Liver (tissue), 9 donors: ENCODE data around the gene FUBP3. TPM values are rescaled to one million over a fixed set of nuclear protein-coding genes. Genes with fewer than 3 reads are reported as not detected.

ENCODE experiments used
- DNase-seq: peaks from one replicate; pipeline ENCODE4 v3.0.0-alpha.2; 2017; ENCODE audit warnings: low spot score
- H3K27ac ChIP-seq, 2 donors: one replicate each; pipeline ENCODE4 v1.7.0; 2013; ENCODE audit warnings: inconsistent platforms in 2 of 2, low read length in 2 of 2, control low read depth in 1 of 2, low read depth in 1 of 2, mild to moderate bottlenecking in 1 of 2
- H3K27me3 ChIP-seq, 4 donors: one replicate each; pipeline versions ENCODE4 v1.6.1 to v1.7.0; 2013; ENCODE audit warnings: low read length in 3 of 4, inconsistent platforms in 1 of 4, mild to moderate bottlenecking in 1 of 4, moderate library complexity in 1 of 4; ENCODE audit not compliant: control insufficient read depth in 4 of 4, insufficient read depth in 4 of 4
- H3K36me3 ChIP-seq, 4 donors: one replicate each; pipeline versions ENCODE4 v1.6.1 to v1.7.0; 2013; ENCODE audit warnings: low read length in 3 of 4, mild to moderate bottlenecking in 3 of 4, low read depth in 1 of 4, moderate library complexity in 1 of 4; ENCODE audit not compliant: control insufficient read depth in 4 of 4, insufficient read depth in 3 of 4
- H3K4me1 ChIP-seq, 4 donors: one replicate each; pipeline versions ENCODE4 v1.6.1 to v1.7.0; 2013; ENCODE audit warnings: low read length in 3 of 4, mild to moderate bottlenecking in 3 of 4, moderate library complexity in 1 of 4; ENCODE audit not compliant: control insufficient read depth in 4 of 4, insufficient read depth in 4 of 4
- H3K4me3 ChIP-seq, 3 donors: one replicate each; pipeline versions ENCODE4 v1.6.1 to v1.7.0; 2013; ENCODE audit warnings: low read length in 3 of 3, control low read depth in 1 of 3, low read depth in 1 of 3, mild to moderate bottlenecking in 1 of 3
- H3K9ac ChIP-seq, 2 donors: one replicate each; pipeline ENCODE4 v1.7.0; 2013; ENCODE audit warnings: low read length in 2 of 2, mild to moderate bottlenecking in 2 of 2, moderate library complexity in 2 of 2, control low read depth in 1 of 2, low read depth in 1 of 2
- H3K9me3 ChIP-seq, 4 donors: one replicate each; pipeline versions ENCODE4 v1.6.1 to v1.7.0; 2013; ENCODE audit warnings: low read length in 3 of 4; ENCODE audit not compliant: control insufficient read depth in 4 of 4
- ATF3 ChIP-seq: IDR thresholded peaks from 2 replicates; pipeline ENCODE4 v1.6.1; 2016; ENCODE audit warnings: antibody characterized with exemption
- CTCF ChIP-seq: fragments of 150-350 bp; IDR thresholded peaks from 2 replicates; pipeline ENCODE4 v1.5.1; 2017; ENCODE audit warnings: improper control_type of control experiment, low read depth, low read length; ENCODE audit not compliant: missing input control
- EGR1 ChIP-seq, 2 donors: IDR thresholded peaks; 2 replicates each; pipeline ENCODE4 v1.6.1; 2016 to 2018; ENCODE audit warnings: antibody characterized with exemption in 2 of 2, low read depth in 2 of 2
- FOXA1 ChIP-seq: IDR thresholded peaks from 2 replicates; pipeline ENCODE4 v1.6.1; 2016; ENCODE audit warnings: antibody characterized with exemption
- FOXA2 ChIP-seq: IDR thresholded peaks from 2 replicates; pipeline ENCODE4 v1.6.1; 2016; ENCODE audit warnings: antibody characterized with exemption
- GABPA ChIP-seq, 2 donors: IDR thresholded peaks in 1 of 2; conservative IDR thresholded peaks in 1 of 2; 2 replicates each; pipeline ENCODE4 v1.6.1; 2016; ENCODE audit warnings: antibody characterized with exemption in 2 of 2, mild to moderate bottlenecking in 1 of 2, moderate library complexity in 1 of 2
- HNF4A ChIP-seq, 2 donors: conservative IDR thresholded peaks; 2 replicates each; pipeline ENCODE4 v1.6.1; 2016; ENCODE audit warnings: antibody characterized with exemption in 2 of 2, mild to moderate bottlenecking in 2 of 2
- HNF4G ChIP-seq: IDR thresholded peaks from 2 replicates; pipeline ENCODE4 v1.6.1; 2016; ENCODE audit warnings: antibody characterized with exemption
- JUND ChIP-seq, 2 donors: IDR thresholded peaks; 2 replicates each; pipeline ENCODE4 v1.6.1; 2016; ENCODE audit warnings: antibody characterized with exemption in 2 of 2
- MAX ChIP-seq: IDR thresholded peaks from 2 replicates; pipeline ENCODE4 v1.6.1; 2016; ENCODE audit warnings: antibody characterized with exemption
- NR2F2 ChIP-seq: IDR thresholded peaks from 2 replicates; pipeline ENCODE4 v1.6.1; 2016; ENCODE audit warnings: antibody characterized with exemption
- RAD21 ChIP-seq, 2 donors: IDR thresholded peaks; 2 replicates each; pipeline ENCODE4 v1.6.1; 2016; ENCODE audit warnings: antibody characterized with exemption in 2 of 2, mild to moderate bottlenecking in 2 of 2
- RXRA ChIP-seq, 2 donors: IDR thresholded peaks; 2 replicates each; pipeline ENCODE4 v1.6.1; 2017 to 2018; ENCODE audit warnings: antibody characterized with exemption in 2 of 2, mild to moderate bottlenecking in 1 of 2
- SP1 ChIP-seq: IDR thresholded peaks from 2 replicates; pipeline ENCODE4 v1.6.1; 2018; ENCODE audit warnings: antibody characterized with exemption, mild to moderate bottlenecking
- TAF1 ChIP-seq: conservative IDR thresholded peaks from 2 replicates; pipeline ENCODE4 v1.6.1; 2016; ENCODE audit warnings: antibody characterized with exemption, mild to moderate bottlenecking
- YY1 ChIP-seq: IDR thresholded peaks from 2 replicates; pipeline ENCODE4 v1.6.1; 2016; ENCODE audit warnings: antibody characterized with exemption, mild to moderate bottlenecking
- ZBTB33 ChIP-seq: IDR thresholded peaks from 2 replicates; pipeline ENCODE4 v1.6.1; 2016; ENCODE audit warnings: antibody characterized with exemption
- WGBS: extraction: QIAGEN DNeasy Blood & Tissue Kit; methylation state at CpG from one replicate; pipeline ENCODE4 v1.1.7; 2013; 5-methylcytosine and 5-hydroxymethylcytosine counted together
- polyA plus RNA-seq, 2 donors: library from polyadenylated mRNA; stranded (reverse) in 1 of 2; unstranded in 1 of 2; fragments of 200-250 nt in 1 of 2; fragments of >200 nt in 1 of 2; fragmentation: Nextera tagmentation in 1 of 2; extraction: Ambion mirVana in 1 of 2; gene quantifications; one replicate each; pipeline versions ENCODE4 v1.2.1 to v1.2.3, GENCODE V29; 2013 to 2015
- total RNA-seq, 2 donors: library from RNA; depleted of rRNA; stranded (reverse); fragments of >200 nt; gene quantifications; one replicate each; pipeline ENCODE4 v1.2.3, GENCODE V29; 2014
- donor health status: healthy.
- donor health status: healthy.
- donor health status: healthy.
- donor health status: healthy.
- donor health status: healthy.

Gene FUBP3
- total RNA-seq: 10 to 100 TPM; 26.5 to 39.0 TPM
- polyA plus RNA-seq: 10 to 100 TPM; 16.1 to 23.2 TPM

- peaks cover 3 to 39% (median 32%) of the 10 kb centered on the region in 4 donors for H3K4me1 ChIP-seq
- no peak for TF ChIP-seq TAF1
- TF ChIP-seq EGR1 (IDR thresholded peaks at IDR 0.05; ENCODE audit: low read depth in 2 of 2): peak; percentile 59 to 90
- TF ChIP-seq YY1: peak; percentile 59
- TF ChIP-seq SP1: peak; percentile 38
- peak in 1 of 2 donors; percentile 30 for TF ChIP-seq RAD21 (IDR thresholded peaks at IDR 0.05)
- no peak for TF ChIP-seq CTCF
- peak; percentile 40 for TF ChIP-seq MAX
- no peak for TF ChIP-seq ATF3
- TF ChIP-seq NR2F2: peak; percentile 58
- TF ChIP-seq ZBTB33: peak; percentile 51
- TF ChIP-seq HNF4A (conservative IDR thresholded peaks at IDR 0.05): no peak
- TF ChIP-seq JUND (IDR thresholded peaks at IDR 0.05): no peak
- TF ChIP-seq RXRA (IDR thresholded peaks at IDR 0.05): no peak
- peak; percentile 87 to 95 for TF ChIP-seq GABPA (IDR thresholded peaks at IDR 0.05 in 1 of 2, conservative IDR thresholded peaks at IDR 0.05 in 1 of 2)
- TF ChIP-seq FOXA1: no peak
- no peak for TF ChIP-seq HNF4G
- H3K9ac ChIP-seq: peak within 1 kb of the TSS; percentile 75 to 96
- H3K27me3 ChIP-seq: no peaks in the 10 kb centered on the region
- under 1% methylated on average over 74 of the region's 74 CpGs for WGBS
- H3K9me3 ChIP-seq: no peaks in the 10 kb centered on the region
- H3K36me3 ChIP-seq: peaks cover 0 to 6% (median 4%) of the 10 kb centered on the region in 4 donors
- peak; percentile 93 for DNase-seq
- H3K4me3 ChIP-seq: peak within 1 kb of the TSS; percentile 87 to 94 (median 92)
- peak within 1 kb of the TSS; percentile 82 to 96 for H3K27ac ChIP-seq
Measured at GRCh38 chr9:130578865-130579737, at the start of gene FUBP3. Gene FUBP3 (plus strand): TSS chr9:130579577. CDS start chr9:130579681, 104 bp downstream.

- no peaks in the 10 kb centered on the region for H3K9me3 ChIP-seq
- H3K27ac ChIP-seq: no peak overlapping the region
- 39% methylated on average over 9 of the region's 9 CpGs for WGBS
- H3K4me3 ChIP-seq: no peak overlapping the region
- H3K36me3 ChIP-seq: no peaks in the 10 kb centered on the region
- DNase-seq: no peak
- peak in 1 of 2 donors; percentile 37 for TF ChIP-seq RAD21 (IDR thresholded peaks at IDR 0.05)
- peak; percentile 48 to 58 for TF ChIP-seq RXRA (IDR thresholded peaks at IDR 0.05)
- no peak for TF ChIP-seq EGR1 (IDR thresholded peaks at IDR 0.05; ENCODE audit: low read depth in 2 of 2)
- TF ChIP-seq HNF4A (conservative IDR thresholded peaks at IDR 0.05): peak; percentile 13 to 42
- no peak for TF ChIP-seq TAF1
- TF ChIP-seq GABPA (IDR thresholded peaks at IDR 0.05 in 1 of 2, conservative IDR thresholded peaks at IDR 0.05 in 1 of 2): no peak
- TF ChIP-seq HNF4G: no peak
- peak in 1 of 2 donors; percentile 18 for TF ChIP-seq JUND (IDR thresholded peaks at IDR 0.05)
- TF ChIP-seq ATF3: no peak
- TF ChIP-seq FOXA2: peak; percentile 25
- peak; percentile 27 for TF ChIP-seq FOXA1
- H3K4me1 ChIP-seq: peaks cover 2 to 34% (median 25%) of the 10 kb centered on the region in 4 donors
- H3K9ac ChIP-seq: no peak overlapping the region
- H3K27me3 ChIP-seq: no peaks in the 10 kb centered on the region
Measured at GRCh38 chr9:130530938-130531337, 48.4 kb upstream of the FUBP3 start.
